ENCODE data around the gene PPP6R1.

Gene PPP6R1

GRCh38 chr19:55257461-55258420, 1.1 kb downstream of the PPP6R1 start:
- DNase-seq: no peak

GRCh38 chr19:55256562-55257460, 2.0 kb downstream of the PPP6R1 start:
- DNase-seq: no peak

DNA sequence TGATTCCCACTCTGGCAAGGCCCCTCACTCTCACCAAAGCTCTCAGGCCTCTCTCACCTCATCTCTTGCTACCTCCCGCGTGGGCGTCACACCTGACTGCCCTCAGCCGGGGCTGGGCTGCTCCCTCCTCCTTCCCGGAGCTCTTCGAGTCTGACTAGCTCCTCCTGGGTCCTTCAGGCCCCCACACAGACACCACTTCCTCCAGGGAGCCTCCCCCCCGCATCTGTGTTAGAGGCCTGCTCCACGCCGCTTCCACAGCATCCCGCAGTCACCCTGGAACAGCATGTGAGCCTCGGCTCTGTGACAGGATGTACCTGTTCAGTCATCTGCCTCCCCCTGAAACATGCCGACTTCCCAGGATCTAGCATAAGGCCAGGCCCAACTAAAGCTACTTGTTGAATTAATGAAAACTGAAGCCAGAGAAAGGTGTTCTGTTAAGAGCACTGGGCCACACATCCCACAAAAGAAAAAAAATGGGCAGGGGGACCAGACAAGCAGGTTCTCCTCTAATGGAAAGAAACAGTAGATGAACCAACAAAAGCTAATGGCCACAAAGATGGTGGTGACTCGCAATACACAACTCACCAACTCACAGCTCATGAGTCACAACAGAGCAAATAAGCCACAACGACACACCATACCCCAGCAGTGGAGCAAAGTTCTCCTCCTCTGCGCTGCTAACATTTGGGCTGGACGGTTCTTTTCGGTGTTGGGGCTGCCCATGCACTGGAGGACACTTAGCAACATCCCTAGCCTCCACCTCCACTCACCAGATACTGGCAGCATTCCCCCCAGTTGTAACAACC, 3.0 kb downstream of the PPP6R1 start:
- no peak for DNase-seq

- no peak for DNase-seq
These were observed 4.2 kb downstream of the PPP6R1 start for GRCh38 chr19:55254625-55254977.

DNA sequence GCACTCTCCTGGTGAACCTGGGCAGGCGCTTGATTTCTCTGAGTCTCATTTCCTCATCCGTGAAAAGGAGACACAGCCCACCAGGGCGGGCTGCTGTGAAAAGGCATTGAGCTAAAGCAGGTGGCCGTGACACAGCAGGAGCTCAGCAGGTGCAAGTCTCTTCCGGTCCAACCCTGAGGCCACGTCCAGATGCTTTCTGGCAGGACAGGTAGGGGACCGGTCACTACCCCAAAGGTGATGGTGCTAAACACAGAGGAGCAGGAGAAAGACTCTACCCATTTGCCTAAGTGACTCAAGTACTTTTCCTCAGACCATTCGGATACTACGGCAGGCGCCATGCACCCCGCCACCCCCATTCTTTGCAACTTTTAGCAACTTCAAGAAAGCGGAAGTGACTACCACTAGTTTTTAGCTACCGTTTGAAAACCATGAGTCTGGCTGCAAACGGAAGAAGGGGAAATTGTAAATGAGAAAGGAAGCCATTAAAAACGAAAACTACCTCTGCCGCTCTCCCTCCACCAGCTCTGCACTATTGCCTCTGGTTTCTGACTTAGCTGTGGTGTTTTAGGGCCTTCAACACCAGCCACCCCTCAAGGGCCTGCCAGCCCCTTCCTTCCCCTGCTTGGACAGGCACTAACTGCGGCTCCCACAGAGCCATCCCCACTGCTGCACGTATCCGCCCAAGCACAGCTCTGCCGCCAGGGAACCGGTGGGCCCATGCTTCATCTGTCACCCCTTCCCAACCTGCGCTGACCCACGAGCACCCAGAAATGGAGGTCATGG, 4.8 kb downstream of the PPP6R1 start:
- no peak for DNase-seq

DNA sequence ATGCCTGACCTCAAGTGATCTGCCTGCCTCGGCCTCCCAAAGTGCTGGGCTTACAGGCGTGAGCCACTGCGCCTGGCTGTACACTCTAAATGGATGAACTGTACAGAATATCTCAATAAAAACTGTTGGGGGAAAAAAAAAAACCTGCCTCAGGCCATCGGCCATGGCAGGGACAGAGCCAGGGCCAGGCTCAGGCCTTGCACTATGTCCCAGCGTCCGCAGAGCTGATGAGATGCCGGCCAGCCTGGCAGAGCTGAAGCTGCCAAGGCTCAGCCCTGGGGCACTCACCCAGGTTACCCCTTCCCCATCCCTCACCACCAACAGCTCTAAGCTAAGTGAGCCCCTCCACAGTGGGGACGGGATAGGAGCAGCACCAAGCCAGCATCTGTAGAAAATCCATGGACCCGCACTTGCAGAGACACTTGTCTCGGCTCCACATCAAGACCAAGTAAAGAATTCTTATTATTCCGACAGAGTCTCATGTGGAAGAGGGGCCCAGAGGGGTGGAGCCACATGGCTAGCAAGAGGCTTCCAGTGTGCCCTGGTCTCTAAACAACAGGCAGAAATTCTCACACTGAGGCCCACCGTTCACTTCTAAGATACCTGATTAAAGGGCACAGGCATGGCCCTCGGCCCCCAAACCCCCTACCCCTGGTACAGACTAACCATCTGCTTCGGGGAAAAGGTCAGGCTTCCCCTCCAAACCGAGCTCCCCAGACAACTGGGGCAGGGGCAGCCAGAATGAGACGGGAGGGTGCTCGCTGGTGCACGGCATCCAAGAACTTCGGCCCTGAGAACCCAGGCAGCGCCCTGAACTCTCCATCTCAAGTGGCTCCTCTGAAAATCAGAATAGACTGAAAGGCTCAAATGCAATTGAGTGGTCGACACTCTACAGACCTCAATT, 5.8 kb downstream of the PPP6R1 start:
- DNase-seq: no peak

- DNase-seq: no peak
These were observed 7.3 kb downstream of the PPP6R1 start for GRCh38 chr19:55251341-55252081.

GRCh38 chr19:55250262-55251036, 8.4 kb downstream of the PPP6R1 start:
- DNase-seq: no peak

GRCh38 chr19:55249841-55250240, 9.0 kb downstream of the PPP6R1 start:
- DNase-seq: no peak

DNA sequence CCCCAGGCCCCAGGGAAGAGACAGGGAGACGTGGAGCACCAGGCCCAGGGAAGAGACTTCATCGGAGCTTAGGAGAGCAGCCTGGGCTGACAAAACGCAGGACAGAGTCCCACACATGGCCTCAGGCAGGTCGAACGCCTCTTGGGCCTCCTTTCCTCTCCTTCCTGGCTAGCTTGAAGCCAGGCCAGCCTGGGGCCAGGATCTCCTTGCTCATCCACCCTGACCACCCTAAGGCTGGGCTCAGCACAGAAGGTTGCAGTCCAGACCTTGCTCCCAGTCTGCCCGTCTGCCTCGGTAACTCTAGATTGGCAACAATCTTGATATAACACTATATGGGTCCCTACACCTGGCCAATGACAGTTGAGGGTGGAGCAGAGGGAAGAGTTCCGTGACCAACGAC, 10.1 kb downstream of the PPP6R1 start:
- DNase-seq: no peak

DNA sequence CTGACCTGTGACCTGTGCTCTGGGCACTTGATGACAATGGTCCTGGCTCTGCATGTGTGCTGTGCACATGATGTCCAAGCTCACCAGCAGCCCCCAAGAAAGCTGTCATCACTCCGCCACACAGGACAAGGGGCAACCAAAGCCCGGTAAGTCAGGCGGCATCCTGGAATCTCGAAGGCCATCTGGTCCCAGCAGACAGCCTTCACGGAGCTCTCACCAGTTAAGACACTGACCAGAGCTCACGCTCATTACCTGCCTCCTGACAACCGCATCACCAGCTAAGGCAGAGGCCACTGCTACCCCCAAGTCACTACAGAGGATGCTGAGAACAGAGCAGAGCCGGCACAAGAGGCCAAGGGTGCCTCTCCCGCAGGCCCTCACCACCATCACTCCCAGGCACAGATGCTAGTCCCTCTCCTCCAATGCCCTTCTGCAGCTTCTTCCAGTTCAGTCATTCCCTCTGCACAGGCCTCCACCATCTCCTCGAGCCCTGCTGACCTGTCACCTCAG, 10.6 kb downstream of the PPP6R1 start:
- no peak for DNase-seq

DNA sequence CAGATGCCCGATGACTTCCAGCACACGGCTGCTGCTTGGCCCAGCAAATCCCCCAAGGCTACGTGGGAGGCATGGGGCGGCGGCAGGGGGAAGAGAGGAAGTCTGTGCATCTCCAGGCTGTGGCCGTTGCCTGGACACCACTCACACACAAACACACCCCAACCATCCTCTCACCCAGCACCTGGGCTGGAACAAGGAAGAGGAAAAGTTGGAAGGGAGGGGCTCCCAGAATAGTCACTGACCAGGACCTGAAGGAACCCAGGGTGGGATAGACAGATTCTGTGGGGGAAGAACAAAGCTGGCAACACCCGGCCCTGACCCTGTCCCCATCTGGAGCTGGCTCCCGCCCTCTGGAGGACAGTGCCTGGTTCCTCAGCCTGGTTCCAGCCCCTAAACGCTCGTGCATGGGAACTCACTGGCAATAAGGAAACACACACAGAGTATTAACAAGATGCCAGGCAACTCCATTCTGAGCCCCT, 11.2 kb downstream of the PPP6R1 start:
- no peak for DNase-seq

GRCh38 chr19:55246462-55247451, 12.1 kb downstream of the PPP6R1 start:
- no peak for DNase-seq

DNA sequence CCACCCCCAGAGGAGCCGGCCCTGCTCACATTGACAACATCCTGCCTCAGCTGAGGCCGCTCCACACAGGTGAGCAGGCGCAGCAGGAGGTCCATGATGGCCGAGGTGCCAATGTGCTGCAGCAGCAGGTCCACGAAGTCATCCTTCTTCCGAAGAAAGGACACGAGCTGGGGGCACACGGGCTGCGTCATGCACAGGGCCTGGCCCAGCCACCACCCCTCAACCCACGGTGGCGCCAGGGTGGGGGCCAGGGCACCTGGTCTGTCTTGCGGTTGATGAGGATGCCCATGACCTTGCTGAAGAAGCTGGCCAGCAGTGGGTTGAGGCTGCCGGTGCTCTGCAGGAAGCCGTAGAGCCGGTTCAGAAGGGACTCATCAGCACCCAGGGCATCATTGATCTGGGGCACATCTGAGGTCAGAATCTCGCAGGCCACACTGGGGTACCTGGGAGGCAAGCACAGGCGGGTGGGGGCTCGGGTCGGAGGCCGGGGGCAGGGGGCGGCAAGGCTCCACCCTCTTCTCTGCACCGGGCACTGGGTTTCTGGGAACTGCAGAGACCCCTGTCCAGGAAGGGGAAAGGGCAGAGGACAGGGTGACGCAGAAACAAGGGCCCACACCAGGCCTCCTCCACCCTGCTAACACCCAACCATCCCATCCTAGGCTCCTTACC, 13.4 kb downstream of the PPP6R1 start:
- DNase-seq: no peak

DNA sequence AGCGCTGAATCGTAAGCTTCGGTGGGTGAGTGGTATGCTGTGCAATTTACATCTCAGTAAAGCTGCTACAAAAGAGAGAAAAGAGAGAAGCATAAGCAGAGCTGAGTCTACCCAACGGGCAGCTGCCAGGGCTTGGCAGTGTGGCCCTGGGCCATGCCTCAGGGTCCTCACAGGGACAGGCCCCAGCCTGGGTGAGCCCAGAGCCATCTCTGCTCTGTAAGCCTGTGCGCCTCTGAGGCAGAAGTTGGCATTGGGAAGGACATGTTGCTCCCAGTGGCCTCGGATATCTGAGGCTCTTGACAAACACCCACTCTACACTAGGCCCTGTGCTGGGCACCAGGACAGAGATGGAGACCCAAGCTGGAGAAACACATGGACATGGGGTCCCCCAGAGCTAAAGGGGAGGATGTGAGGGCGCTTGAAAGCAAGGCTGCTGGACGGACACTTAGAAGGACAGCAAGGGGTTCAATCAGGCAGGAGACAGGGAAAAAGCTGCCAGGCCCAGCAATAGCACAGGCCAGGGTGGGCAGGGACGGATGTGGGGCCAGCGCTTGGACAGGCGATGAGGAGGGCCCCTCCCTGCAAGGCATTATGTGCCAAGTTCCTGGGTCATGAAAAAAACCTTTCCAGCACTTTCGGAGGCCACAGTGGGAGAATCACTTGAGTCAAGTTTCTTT, 14.7 kb downstream of the PPP6R1 start:
- no peak for DNase-seq

DNA sequence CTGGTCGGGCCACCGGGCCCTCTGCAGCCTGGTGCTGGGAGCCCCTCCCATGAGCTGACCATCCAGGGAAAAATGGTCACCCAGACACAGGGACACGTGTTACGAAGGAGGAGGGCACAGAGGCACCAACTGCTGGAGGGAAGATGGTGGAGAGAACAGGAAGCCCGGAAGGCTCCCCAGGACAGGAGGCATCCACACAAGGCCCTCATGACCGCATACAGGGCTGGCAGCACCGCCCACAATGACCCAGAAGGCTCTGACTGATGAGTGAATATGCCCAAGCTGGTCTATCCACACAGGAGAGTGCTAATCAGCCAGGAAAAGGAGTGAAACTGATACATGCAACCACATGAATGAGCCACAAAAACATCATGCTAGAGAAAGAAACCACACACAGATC, 16.3 kb downstream of the PPP6R1 start:
- DNase-seq: no peak
